GM13977 (cell line): ENCODE measurements around the gene KCNJ1.
A peak's percentile ranks its signal among the peaks of the same experiment; 100 is the strongest.

Source experiments
- DNase-seq: peaks from one replicate; pipeline ENCODE4 v3.0.0; 2012; ENCODE audit warnings: low spot score
- in situ Hi-C: fragments of 300-500 bp; cut with MboI; formaldehyde crosslinking; loops from one replicate; pipeline ENCODE4 v1.12.0; 2022; ENCODE audit warnings: low sequenced_read_pairs, low pct_unique_long_range_greater_than_20kb, mixed read lengths, inconsistent platforms; ENCODE audit not compliant: unreplicated experiment
- TF ChIP-seq, protein P1 (sequence below): IDR thresholded peaks from 2 replicates; pipeline ENCODE4 v1.5.1; 2012; ENCODE audit warnings: mild to moderate bottlenecking, control low read depth; ENCODE audit not compliant: insufficient read depth; ENCODE audit errors: extremely low read depth, missing control alignments

The KCNJ1 gene

GRCh38 chr11:128859563-128860441 lies 7.3 kb downstream of the KCNJ1 start:
- in situ Hi-C loops: loop anchor here (10.0 kb wide), 1 partner anchor 685 kb away; no protein-coding TSS in a partner anchor
- TF ChIP-seq, protein P1, sequence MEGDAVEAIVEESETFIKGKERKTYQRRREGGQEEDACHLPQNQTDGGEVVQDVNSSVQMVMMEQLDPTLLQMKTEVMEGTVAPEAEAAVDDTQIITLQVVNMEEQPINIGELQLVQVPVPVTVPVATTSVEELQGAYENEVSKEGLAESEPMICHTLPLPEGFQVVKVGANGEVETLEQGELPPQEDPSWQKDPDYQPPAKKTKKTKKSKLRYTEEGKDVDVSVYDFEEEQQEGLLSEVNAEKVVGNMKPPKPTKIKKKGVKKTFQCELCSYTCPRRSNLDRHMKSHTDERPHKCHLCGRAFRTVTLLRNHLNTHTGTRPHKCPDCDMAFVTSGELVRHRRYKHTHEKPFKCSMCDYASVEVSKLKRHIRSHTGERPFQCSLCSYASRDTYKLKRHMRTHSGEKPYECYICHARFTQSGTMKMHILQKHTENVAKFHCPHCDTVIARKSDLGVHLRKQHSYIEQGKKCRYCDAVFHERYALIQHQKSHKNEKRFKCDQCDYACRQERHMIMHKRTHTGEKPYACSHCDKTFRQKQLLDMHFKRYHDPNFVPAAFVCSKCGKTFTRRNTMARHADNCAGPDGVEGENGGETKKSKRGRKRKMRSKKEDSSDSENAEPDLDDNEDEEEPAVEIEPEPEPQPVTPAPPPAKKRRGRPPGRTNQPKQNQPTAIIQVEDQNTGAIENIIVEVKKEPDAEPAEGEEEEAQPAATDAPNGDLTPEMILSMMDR: peak; percentile 98
- peak; percentile 83 for DNase-seq

GRCh38 chr11:128857341-128857740 lies 9.8 kb downstream of the KCNJ1 start:
- in situ Hi-C loops: loop anchor here (10.0 kb wide), 1 partner anchor 683 kb away; no protein-coding TSS in a partner anchor
- TF ChIP-seq, protein P1: no peak
- DNase-seq: no peak

DNA sequence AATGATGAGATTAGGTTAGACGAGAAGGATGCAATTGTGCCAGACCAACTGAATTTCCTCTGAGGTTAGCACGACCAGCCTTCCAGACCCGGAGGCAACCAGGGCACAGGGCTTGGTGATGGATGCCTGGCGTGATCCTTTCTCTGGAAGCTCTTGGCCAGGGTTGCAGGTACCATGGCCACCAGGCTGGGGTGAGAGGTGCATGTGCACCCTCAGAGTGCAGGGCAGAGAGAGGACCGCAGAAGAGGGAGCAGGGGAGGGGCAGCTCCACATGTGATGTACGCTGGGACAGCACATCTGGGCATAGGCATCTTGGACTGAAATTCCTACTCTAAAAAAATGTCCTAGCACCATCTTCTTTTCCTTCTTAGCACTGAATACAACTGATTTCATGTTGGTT lies 10.9 kb downstream of the KCNJ1 start:
- in situ Hi-C loops: loop anchor here (10.0 kb wide), 1 partner anchor 681 kb away; no protein-coding TSS in a partner anchor

GRCh38 chr11:128854841-128855240 lies 12.3 kb downstream of the KCNJ1 start:
- in situ Hi-C loops: loop anchor here (10.0 kb wide), 1 partner anchor 680 kb away; no protein-coding TSS in a partner anchor
- DNase-seq: no peak
- TF ChIP-seq, protein P1: no peak

More for the DNA sequence above, 10.9 kb downstream of the KCNJ1 start:
- TF ChIP-seq, protein P1: no peak
- no peak for DNase-seq

GRCh38 chr11:128853559-128853958 lies 13.5 kb downstream of the KCNJ1 start:
- no peak for DNase-seq
- TF ChIP-seq, protein P1: no peak
- in situ Hi-C loops: loop anchor here (10.0 kb wide), 1 partner anchor 679 kb away; no protein-coding TSS in a partner anchor

- in situ Hi-C loops: loop anchor here (10.0 kb wide), 1 partner anchor 678 kb away; no protein-coding TSS in a partner anchor
- TF ChIP-seq, protein P1: no peak
- DNase-seq: no peak
Measured at GRCh38 chr11:128852327-128853023, 14.6 kb downstream of the KCNJ1 start.
